ENCODE data around the gene TPSB2.
A peak's percentile ranks its signal among the peaks of the same experiment; 100 is the strongest.
"Not testable (repeated sequence)": the region's sequence is repeated elsewhere in the genome, so short reads cannot be mapped to it uniquely, and the experiment has no call there.

Gene TPSB2

DNA sequence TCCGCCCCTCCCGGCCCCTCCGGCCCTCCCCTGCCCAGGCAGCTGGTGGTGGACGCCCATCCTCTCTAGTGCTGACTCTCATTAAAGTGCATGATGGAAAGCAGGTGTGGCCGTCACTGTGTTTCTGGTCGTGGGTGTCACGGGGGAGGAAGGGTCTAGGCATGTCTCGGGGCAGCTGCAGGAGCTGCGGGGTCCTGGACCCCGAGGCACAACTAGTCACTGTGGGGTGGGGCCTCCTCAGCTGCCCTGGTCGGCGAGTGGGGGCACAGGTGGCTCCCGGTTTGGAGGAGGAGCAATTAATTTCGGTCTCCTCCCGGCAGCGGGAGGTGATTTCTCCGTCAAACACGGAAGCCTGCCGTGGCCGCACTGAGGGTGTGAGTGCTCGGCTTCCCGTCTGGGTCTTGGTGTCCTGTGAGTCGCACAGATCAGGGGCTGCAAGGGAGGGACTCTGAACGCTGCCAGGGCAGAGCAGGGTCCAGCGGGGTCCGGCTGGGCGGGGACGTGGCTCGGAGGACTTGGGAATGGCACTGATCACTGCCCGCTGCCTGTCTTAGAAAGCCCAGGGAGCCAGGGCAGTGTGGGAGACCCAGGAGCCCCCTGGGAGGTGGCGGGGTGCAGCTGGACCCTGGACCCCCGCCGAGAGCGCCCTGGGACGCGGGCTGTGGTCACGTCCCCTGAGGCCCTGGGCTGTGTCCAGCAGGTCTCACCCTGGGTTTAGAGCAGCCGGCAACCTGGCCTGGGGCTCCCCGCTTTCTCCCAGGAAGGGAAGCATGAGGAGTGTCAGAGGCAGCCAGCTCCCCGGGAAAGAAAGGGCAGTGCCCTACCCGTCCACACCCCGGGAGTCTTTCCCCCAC, 29.1 kb upstream of the TPSB2 start:
- no peak for ATAC-seq
- TF ChIP-seq BACH2 (CRISPR knock-in tag; IDR thresholded peaks at IDR 0.05; ENCODE audit: borderline replicate concordance) = no peak
- no peak for TF ChIP-seq GLIS3 (CRISPR knock-in tag; IDR thresholded peaks at IDR 0.05)
- no peak for TF ChIP-seq ZNF8 (CRISPR knock-in tag; IDR thresholded peaks at IDR 0.05)
- TF ChIP-seq ZNF565 (CRISPR knock-in tag; conservative IDR thresholded peaks at IDR 0.05; ENCODE audit: low read depth) = no peak
- TF ChIP-seq, protein P1, sequence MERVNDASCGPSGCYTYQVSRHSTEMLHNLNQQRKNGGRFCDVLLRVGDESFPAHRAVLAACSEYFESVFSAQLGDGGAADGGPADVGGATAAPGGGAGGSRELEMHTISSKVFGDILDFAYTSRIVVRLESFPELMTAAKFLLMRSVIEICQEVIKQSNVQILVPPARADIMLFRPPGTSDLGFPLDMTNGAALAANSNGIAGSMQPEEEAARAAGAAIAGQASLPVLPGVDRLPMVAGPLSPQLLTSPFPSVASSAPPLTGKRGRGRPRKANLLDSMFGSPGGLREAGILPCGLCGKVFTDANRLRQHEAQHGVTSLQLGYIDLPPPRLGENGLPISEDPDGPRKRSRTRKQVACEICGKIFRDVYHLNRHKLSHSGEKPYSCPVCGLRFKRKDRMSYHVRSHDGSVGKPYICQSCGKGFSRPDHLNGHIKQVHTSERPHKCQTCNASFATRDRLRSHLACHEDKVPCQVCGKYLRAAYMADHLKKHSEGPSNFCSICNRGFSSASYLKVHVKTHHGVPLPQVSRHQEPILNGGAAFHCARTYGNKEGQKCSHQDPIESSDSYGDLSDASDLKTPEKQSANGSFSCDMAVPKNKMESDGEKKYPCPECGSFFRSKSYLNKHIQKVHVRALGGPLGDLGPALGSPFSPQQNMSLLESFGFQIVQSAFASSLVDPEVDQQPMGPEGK (CRISPR knock-in tag; IDR thresholded peaks at IDR 0.05; ENCODE audit: borderline replicate concordance) = no peak
- no peak for TF ChIP-seq TCF4 (CRISPR knock-in tag; IDR thresholded peaks at IDR 0.05; ENCODE audit: borderline replicate concordance)

DNA sequence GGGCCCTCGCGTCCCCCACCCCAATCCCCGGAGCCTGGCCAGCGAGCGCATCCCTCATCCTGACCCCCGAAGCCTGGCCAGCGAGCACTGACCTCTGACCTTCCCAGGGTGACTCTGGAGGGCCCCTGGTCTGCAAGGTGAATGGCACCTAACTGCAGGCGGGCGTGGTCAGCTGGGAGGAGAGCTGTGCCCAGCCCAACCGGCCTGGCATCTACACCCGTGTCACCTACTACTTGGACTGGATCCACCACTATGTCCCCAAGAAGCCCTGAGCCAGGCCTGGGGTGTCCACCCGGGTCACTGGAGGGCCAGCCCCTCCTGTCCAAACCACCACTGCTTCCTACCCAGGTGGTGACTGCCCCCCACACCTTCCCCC, 28.2 kb upstream of the TPSB2 start:
- no peak for ATAC-seq
- no peak for TF ChIP-seq OSR1 (CRISPR knock-in tag; IDR thresholded peaks at IDR 0.05)
- TF ChIP-seq, protein P1 (CRISPR knock-in tag; IDR thresholded peaks at IDR 0.05; ENCODE audit: borderline replicate concordance) = no peak
- no peak for TF ChIP-seq ZC3H10 (CRISPR knock-in tag; IDR thresholded peaks at IDR 0.05)
- TF ChIP-seq, protein P2, sequence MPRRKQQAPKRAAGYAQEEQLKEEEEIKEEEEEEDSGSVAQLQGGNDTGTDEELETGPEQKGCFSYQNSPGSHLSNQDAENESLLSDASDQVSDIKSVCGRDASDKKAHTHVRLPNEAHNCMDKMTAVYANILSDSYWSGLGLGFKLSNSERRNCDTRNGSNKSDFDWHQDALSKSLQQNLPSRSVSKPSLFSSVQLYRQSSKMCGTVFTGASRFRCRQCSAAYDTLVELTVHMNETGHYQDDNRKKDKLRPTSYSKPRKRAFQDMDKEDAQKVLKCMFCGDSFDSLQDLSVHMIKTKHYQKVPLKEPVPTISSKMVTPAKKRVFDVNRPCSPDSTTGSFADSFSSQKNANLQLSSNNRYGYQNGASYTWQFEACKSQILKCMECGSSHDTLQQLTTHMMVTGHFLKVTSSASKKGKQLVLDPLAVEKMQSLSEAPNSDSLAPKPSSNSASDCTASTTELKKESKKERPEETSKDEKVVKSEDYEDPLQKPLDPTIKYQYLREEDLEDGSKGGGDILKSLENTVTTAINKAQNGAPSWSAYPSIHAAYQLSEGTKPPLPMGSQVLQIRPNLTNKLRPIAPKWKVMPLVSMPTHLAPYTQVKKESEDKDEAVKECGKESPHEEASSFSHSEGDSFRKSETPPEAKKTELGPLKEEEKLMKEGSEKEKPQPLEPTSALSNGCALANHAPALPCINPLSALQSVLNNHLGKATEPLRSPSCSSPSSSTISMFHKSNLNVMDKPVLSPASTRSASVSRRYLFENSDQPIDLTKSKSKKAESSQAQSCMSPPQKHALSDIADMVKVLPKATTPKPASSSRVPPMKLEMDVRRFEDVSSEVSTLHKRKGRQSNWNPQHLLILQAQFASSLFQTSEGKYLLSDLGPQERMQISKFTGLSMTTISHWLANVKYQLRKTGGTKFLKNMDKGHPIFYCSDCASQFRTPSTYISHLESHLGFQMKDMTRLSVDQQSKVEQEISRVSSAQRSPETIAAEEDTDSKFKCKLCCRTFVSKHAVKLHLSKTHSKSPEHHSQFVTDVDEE (CRISPR knock-in tag; IDR thresholded peaks at IDR 0.05) = no peak

DNA sequence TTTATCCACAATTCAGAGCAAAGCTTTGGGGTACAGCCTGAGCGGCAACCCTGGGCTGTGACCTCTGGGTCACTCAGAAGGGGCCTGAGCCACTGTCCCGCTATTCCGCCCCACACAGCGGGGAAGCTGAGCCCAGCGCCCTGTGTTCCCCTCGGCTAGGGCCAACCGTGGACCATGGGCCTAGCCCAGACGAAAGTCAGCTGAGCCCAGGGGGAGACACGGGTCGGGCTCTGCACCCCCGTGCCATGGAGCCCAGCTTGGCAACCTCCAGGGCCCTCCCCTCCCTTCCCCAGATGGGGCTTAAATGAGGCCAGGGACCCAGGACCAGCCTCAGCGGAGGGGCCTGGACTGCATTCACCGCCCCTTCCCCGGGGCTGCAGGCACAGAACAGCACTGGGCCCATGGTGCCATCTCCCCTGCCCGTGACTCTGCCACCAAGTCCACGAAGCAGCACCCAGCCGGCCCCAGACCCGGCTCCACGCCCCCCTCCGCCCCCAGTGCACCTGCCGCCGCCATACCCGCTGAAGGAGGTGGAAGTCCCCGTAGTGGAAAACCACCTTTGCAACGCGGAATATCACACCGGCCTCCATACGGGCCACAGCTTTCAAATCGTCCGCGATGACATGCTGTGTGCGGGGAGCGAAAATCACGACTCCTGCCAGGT, 27.7 kb upstream of the TPSB2 start:
- no peak for ATAC-seq
- TF ChIP-seq BACH2 (CRISPR knock-in tag; IDR thresholded peaks at IDR 0.05; ENCODE audit: borderline replicate concordance) = no peak
- TF ChIP-seq ZC3H10 (CRISPR knock-in tag; IDR thresholded peaks at IDR 0.05) = no peak
- TF ChIP-seq TCF4 (CRISPR knock-in tag; IDR thresholded peaks at IDR 0.05; ENCODE audit: borderline replicate concordance) = no peak
- no peak for TF ChIP-seq ZFP3 (CRISPR knock-in tag; IDR thresholded peaks at IDR 0.05)

DNA sequence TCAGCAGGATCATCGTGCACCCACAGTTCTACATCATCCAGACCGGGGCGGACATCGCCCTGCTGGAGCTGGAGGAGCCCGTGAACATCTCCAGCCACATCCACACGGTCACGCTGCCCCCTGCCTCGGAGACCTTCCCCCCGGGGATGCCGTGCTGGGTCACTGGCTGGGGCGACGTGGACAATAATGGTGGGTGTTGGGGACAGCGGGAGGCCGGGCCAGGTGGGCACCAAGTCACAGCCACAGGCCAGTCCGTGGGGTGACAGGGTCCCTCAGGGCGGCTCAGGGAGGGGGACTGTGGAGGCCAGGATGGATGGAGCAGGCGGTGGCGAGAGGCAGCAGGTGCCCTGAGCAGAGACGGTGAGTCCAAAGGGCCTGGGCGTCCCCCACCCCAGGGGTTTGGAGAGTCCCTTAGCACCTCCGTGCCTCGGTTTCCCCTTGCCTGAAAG, 26.9 kb upstream of the TPSB2 start:
- TF ChIP-seq, protein P3, sequence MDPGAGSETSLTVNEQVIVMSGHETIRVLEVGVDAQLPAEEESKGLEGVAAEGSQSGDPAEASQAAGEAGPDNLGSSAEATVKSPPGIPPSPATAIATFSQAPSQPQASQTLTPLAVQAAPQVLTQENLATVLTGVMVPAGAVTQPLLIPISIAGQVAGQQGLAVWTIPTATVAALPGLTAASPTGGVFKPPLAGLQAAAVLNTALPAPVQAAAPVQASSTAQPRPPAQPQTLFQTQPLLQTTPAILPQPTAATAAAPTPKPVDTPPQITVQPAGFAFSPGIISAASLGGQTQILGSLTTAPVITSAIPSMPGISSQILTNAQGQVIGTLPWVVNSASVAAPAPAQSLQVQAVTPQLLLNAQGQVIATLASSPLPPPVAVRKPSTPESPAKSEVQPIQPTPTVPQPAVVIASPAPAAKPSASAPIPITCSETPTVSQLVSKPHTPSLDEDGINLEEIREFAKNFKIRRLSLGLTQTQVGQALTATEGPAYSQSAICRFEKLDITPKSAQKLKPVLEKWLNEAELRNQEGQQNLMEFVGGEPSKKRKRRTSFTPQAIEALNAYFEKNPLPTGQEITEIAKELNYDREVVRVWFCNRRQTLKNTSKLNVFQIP (CRISPR knock-in tag; IDR thresholded peaks at IDR 0.05; ENCODE audit: borderline replicate concordance, low read depth) = no peak
- no peak for TF ChIP-seq ARNTL (CRISPR knock-in tag; IDR thresholded peaks at IDR 0.05; ENCODE audit: borderline replicate concordance, low read depth)
- TF ChIP-seq TCF4 (CRISPR knock-in tag; IDR thresholded peaks at IDR 0.05; ENCODE audit: borderline replicate concordance) = no peak
- no peak for TF ChIP-seq PPARA (CRISPR knock-in tag; IDR thresholded peaks at IDR 0.05; ENCODE audit: borderline replicate concordance)
- TF ChIP-seq ZNF8 (CRISPR knock-in tag; IDR thresholded peaks at IDR 0.05) = no peak
- no peak for TF ChIP-seq ZFP30 (CRISPR knock-in tag; IDR thresholded peaks at IDR 0.05)
- peak; percentile 11; the same call in 2 of the 3 replicates for ATAC-seq

DNA sequence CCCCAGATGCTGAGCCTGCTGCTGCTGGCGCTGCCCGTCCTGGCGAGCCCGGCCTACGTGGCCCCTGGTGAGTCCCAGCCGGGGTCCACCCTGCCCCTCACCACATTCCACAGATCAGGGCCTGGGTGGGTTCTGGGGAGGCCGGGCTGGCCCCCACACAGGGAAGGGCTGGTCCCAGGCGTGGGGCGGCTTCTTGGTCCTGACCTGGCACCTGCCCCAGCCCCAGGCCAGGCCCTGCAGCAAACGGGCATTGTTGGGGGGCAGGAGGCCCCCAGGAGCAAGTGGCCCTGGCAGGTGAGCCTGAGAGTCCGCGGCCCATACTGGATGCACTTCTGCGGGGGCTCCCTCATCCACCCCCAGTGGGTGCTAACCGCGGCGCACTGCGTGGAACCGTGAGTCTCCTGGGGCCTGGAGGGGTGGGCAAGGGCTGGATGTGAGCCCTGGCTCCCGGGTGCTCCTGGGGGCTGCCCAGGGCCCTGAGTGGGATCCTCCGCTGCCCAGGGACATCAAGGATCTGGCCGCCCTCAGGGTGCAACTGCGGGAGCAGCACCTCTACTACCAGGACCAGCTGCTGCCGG, 26.4 kb upstream of the TPSB2 start:
- ATAC-seq = 0 out of 3 replicates have a peak, but pooled peaks have one; percentile 4

DNA sequence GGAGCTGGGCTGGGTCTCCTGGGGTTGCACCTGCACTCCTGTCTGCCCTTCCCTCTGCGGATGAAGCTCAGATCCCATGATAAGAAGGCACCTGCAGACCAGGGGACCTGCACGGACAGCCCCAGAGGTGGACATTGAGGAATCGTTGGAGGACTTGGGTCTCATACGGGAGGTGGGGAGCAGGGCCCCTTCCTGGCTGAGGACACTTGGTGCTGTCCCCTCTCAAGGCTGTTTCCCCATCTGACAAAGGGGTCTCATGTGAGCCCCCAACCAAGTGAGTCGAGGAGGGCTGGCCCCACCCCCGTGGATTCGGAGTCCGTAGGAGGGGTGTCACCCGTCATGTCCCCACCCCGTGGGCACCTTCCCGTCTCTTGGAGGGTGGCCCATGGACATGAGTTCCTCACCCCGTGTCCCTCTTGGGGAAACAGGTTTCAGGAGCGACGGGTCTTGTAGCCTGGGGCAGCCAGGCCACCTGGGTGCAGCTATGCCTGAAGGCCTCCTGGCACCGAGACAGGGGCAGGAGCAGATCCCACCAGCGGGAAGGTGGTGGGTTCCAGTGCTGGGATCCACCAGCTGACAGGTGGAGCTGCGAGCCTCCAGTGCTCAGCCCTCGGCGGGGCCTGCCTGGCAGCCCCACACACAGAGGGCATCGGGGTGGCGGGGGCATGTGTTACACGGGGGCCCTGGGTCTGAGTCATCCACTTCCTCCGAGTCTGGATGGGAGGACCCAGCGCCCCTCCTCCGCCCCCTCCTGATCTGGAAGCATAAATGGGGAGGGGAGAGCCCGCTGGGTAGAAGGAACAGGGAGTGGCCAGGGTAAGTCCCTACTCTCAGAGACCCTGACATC, 25.5 kb upstream of the TPSB2 start, which contains the start of gene TPSD1:
Gene TPSD1, plus strand, starts transcription at position 794 of the 847 bp plus-strand sequence. CDS start 212 bp downstream, outside the sequence.
- 0 out of 3 replicates have a peak, but pooled peaks have one; percentile 5 for ATAC-seq

DNA sequence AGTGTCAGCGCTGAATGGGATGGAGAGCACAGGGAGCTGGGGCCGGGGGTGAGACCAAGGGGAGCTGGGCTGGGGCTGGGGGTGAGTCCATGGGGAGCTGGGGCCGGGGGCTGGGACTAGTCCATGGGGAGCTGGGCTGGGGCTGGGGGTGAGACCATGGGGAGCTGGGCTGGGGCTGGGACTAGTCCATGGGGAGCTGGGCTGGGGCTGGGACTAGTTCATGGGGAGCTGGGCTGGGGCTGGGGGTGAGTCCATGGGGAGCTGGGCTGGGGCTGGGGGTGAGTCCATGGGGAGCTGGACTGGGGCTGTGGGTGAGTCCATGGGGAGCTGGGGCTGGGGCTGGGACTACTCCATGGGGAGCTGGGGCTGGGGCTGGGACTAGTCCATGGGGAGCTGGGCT, 24.8 kb upstream of the TPSB2 start:
- ATAC-seq = not testable (repeated sequence)

DNA sequence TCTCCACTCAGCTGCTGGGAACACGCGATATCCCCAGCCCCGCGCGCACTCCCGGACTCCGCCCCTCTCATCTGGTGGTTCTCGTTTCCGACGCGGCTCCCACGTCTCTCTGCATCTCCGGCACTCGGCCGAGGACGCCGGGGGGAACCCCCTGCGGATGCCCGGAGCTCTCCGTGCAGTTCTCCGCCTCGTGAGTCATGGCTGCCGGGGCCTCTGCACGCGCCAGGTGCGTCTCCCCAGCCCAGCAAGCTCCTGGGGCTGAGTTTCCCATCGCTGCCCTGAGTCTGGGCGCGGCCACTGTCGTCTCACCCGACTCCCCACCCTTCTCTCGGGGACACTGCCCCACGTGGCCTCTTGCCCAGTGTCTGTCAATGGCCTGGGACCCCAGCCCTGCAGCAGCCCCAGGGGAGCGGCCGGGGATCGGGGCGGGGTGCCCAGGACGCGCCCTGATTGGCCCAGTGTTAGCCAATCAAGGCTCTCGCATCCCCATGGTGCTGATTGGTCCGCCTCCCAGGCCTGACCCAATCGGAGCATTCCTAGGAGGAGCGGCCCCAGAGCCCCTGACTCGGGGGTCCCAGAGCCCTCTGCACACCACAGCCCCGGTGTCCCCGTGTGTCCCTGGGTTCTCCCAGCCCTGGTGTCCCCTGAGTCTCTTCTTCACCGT, 23.8 kb upstream of the TPSB2 start:
- ATAC-seq = peak; percentile 76

Data from SK-N-SH treated with all-trans-retinoic acid at 6 μM for 48 hours (cell line).